GM13976 (cell line): Measurements from ENCODE around the gene SERTAD1.

Experiments
- DNase-seq: peaks from one replicate; pipeline ENCODE4 v3.0.0; 2012; ENCODE audit warnings: low spot score
- CTCF ChIP-seq: IDR thresholded peaks from 2 replicates; pipeline ENCODE4 v1.5.1; 2012; ENCODE audit warnings: borderline replicate concordance, mild to moderate bottlenecking; ENCODE audit not compliant: insufficient read depth; ENCODE audit errors: extremely low read depth, missing control alignments, control extremely low read depth
- in situ Hi-C: fragments of 300-500 bp; cut with MboI; formaldehyde crosslinking; loops from one replicate; pipeline ENCODE4 v1.12.0; 2022; ENCODE audit warnings: low sequenced_read_pairs, mixed read lengths, inconsistent platforms; ENCODE audit not compliant: unreplicated experiment

Gene SERTAD1

GRCh38 chr19:40381321-40381720 lies 44.5 kb downstream of the SERTAD1 start:
- in situ Hi-C loops: no loop called here
- no peak for DNase-seq
- no peak for TF ChIP-seq CTCF

DNA sequence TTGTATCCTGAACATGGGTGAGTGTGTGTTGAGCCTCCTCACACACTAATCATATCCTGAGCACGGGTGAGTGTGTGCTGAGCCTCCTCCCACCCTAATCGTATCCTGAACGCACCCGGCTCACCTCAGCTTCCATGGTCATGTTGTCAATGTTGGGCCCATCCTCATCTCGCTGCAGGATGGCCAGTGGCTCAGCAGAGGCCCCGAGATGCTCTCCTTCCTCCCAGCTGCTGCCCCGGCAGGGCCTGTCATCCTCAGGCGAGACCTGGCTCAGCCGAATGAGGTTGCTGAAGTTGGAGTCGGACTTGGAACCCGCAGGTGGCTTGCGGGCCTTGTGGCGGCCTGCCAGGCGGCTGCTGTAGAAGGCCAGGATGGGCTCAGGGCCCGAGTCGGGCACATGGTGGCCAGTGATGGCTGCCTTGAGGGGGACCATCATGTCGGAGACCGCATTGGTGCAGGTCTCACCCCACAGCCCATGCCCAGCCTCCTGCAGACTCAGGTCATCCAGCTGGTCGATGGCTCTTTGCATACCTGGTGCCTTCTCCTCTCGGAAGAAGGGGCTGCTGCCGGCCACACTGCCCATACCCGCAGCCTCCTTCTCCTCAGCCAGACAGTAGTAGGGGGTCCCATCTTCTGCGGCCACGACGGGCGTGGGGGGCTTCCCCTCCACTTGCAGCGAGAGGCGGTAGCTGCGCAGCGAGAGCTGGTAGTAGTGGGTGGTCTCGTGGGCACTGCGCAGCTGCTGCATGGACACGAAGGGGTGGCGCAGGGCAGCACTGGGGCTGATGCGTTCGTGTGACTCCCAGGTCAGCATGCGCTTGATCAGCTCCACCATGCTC lies 45.4 kb downstream of the SERTAD1 start:
- TF ChIP-seq CTCF: no peak
- in situ Hi-C loops: no loop called here
- DNase-seq: no peak

DNA sequence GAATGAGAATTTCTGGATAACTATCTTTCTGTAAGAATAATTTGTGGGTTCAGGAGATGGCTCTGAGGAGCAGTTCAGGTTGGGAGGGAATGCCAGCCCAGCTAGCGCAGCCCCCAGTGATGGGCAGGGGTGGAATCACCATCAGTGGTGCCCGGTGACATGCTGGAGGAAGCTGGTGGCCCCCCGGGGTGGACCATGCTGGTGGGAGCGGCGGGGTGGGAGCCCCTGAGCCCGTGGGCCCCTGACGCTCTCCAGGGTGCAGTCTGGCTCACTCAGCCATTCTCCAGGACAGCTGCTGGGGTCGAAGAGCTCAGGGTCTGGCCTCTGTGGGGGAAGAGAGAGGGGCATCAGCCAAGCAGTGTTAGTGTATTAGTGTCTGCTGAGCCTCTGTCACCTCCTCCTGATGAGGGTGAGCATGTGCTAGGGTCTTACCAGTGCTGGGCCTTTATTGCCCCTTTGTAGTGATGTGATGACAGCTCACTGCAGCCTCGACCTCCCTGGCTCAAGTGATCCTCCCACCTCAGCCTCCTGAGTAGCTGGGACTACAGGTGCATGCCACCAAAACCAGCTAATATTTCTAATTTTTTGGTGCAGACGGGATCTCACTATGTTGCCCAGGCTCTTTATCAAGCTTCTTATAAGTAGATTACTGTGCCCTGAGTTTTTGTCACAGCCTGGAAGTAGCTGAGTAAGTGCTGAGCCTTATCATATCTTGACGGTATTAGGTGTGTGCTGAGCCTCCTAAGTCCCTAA lies 46.2 kb downstream of the SERTAD1 start:
- in situ Hi-C loops: no loop called here
- no peak for TF ChIP-seq CTCF
- no peak for DNase-seq

DNA sequence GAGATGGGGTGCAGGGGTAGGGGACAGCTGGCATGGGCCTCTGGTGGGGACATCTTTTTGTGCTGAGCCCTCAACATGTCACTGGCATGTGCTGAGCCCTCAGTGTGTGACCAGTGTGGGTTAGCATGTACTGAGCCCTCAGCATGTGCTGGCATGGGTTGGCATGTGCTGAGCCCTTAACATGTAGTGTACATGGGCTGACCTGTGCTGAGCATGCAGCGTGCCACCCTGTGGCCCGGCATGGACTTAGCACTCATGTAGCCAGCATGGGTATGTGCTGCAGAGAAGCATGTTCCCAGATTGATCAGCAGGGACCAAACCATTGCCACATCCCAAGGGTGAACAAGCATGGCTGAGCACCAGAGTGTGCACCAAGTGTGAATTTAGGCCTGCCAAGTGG lies 47.3 kb downstream of the SERTAD1 start:
- in situ Hi-C loops: no loop called here
- no peak for DNase-seq

GRCh38 chr19:40377876-40378385 lies 47.9 kb downstream of the SERTAD1 start:
- no peak for DNase-seq
- no peak for TF ChIP-seq CTCF
- in situ Hi-C loops: no loop called here

More for the DNA sequence above, 47.3 kb downstream of the SERTAD1 start:
- TF ChIP-seq CTCF: no peak

- in situ Hi-C loops: no loop called here
- no peak for TF ChIP-seq CTCF
- DNase-seq: no peak
Measured at GRCh38 chr19:40376286-40376862, 49.4 kb downstream of the SERTAD1 start.
